Tongue (tissue), 2 donors: ENCODE measurements around the gene AFMID. TPM values are rescaled to one million over a fixed set of nuclear protein-coding genes. Genes with fewer than 3 reads are reported as not detected.

Experiments used
- DNase-seq: peaks from one replicate; pipeline ENCODE4 v3.0.0-alpha.2; 2015
- total RNA-seq: library from RNA; depleted of rRNA; stranded (reverse); fragments of >200 nt; gene quantifications from one replicate; pipeline ENCODE4 v1.2.3, GENCODE V29; 2014

The AFMID gene
- total RNA-seq, 1 donor from 2014 or later, result 16.6 TPM

DNA sequence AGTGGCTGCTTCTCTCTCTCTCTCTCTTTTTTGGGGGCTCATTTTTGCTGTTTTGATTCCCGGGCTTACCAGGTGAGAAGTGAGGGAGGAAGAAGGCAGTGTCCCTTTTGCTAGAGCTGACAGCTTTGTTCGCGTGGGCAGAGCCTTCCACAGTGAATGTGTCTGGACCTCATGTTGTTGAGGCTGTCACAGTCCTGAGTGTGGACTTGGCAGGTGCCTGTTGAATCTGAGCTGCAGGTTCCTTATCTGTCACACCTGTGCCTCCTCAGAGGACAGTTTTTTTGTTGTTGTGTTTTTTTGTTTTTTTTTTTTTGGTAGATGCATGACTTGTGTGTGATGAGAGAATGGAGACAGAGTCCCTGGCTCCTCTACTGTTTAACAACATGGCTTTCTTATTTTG, 36.6 kb downstream of the AFMID start:
- no peak for DNase-seq

DNA sequence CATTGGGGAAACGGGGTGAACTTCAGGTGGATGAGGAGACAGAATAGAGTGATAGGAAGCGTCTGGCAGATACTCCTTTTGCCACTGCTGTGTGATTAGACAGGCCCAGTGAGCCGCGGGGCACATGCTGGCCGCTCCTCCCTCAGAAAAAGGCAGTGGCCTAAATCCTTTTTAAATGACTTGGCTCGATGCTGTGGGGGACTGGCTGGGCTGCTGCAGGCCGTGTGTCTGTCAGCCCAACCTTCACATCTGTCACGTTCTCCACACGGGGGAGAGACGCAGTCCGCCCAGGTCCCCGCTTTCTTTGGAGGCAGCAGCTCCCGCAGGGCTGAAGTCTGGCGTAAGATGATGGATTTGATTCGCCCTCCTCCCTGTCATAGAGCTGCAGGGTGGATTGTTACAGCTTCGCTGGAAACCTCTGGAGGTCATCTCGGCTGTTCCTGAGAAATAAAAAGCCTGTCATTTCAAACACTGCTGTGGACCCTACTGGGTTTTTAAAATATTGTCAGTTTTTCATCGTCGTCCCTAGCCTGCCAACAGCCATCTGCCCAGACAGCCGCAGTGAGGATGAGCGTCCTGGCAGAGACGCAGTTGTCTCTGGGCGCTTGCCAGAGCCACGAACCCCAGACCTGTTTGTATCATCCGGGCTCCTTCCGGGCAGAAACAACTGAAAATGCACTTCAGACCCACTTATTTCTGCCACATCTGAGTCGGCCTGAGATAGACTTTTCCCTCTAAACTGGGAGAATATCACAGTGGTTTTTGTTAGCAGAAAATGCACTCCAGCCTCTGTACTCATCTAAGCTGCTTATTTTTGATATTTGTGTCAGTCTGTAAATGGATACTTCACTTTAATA, 37.3 kb downstream of the AFMID start:
- peak; percentile 55 for DNase-seq

DNA sequence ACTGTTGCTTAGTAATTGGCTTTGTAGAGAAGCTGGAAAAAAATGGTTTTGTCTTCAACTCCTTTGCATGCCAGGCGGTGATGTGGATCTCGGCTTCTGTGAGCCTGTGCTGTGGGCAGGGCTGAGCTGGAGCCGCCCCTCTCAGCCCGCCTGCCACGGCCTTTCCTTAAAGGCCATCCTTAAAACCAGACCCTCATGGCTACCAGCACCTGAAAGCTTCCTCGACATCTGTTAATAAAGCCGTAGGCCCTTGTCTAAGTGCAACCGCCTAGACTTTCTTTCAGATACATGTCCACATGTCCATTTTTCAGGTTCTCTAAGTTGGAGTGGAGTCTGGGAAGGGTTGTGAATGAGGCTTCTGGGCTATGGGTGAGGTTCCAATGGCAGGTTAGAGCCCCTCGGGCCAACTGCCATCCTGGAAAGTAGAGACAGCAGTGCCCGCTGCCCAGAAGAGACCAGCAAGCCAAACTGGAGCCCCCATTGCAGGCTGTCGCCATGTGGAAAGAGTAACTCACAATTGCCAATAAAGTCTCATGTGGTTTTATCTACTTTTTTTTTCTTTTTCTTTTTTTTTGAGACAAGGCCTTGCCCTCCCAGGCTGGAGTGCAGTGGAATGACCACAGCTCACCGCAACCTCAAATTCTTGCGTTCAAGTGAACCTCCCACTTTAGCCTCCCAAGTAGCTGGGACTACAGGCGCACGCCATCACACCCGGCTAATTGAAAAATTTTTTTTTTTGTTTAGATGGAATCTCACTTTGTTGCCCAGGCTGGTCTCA, 38.1 kb downstream of the AFMID start:
- no peak for DNase-seq

DNA sequence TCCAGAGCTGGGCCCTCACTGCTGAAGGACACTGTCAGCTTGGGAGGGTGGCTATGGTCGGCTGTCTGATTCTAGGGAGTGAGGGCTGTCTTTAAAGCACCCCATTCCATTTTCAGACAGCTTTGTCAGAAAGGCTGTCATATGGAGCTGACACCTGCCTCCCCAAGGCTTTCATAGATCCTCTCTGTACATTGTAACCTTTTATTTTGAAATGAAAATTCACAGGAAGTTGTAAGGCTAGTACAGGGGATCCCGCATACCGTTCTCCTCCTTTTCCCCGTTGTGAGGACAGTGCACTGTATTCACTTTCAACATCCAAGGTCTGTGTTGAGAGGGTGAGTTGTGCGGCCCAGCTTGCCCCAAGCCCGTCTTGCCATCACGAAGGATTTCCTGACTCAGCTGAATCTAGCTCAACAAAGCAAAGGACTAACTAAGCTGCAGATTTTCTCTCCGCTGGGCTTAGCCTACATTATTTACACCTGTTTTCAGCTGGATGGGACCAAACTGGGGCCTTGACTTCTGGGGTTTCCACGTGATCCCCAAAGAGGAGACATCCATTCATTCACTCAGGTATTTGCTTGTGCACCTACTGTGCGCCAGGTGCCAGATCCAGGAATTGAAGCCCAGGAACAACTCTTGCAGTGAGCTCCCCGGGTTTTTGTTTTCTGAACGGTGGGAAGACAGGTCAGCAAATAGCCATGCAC, 39.0 kb downstream of the AFMID start:
- DNase-seq, result no peak

DNA sequence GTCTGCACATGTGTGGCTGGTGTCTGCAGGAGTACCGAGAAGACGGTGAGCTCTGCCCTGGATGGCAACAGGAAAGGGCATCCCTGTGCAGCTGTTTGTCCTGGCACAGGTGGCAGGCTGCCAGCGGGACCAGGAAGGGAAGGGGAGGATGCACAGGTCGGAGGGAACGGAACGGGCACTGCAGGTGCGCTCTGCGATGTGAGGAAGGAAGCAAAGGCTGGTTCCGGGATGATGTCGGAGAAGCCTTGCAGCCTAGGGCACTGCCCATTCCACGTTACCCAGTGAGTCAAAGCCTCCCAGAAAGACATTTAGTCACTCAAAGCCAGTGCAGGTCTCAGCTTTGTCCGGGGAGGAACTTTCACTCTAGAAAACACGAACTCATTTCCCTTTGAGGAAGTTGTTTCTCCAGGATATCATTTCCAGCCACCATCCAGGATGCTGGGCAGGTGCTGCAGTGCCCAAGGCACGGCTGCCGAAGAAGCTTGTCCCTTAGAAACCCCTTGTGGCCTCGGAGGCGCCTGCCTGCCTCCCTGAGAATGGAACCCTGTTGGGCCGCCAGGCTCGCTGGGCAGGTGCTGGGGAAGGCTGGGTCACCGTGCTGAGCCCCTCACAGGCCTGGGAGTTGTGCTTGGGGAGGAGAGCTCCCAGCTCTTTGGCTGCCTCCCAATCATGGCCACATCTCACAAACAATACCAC, 39.7 kb downstream of the AFMID start:
- DNase-seq, result no peak

DNA sequence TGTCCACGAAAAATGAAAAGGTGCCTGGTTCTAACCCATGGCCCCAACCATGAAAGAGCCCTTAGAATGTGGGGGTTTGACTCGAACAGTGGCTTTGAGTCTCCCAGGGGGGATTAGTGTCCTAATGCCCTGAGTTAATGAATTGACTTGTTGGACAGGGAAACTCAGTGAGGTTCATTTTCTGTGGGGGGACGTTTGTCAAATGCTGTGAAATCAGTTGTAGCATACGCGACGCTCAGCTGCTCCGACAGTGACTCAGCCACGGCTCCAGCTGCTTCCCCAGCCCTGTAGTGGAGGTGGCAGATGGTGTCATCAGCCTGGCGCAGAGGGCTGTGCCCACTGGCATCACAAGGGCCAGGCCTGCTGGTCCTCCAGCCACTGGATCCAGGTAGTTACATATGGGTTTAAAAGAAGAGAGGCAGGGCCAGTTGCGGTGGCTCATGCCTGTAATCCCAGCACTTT, 40.3 kb downstream of the AFMID start:
- peak; percentile 78 for DNase-seq

DNA sequence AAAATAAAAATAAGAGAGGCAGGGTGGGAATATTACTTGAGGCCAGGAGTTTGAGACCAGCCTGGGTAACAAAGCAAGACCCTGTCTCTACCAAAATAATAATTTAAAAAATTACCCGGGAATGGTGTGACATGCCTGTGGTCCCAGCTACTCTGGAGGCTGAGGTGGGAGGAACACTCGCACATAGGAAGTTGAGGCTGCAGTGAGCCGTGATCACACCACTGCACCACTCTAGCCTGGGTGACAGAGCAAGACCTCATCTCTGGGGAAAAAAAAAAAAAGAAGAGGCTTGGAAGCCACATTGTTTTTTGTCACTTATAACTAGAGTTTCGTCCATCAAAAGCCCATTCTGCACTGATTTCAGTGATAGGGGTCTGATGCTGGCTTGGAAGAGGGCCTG, 41.0 kb downstream of the AFMID start:
- DNase-seq, result no peak

DNA sequence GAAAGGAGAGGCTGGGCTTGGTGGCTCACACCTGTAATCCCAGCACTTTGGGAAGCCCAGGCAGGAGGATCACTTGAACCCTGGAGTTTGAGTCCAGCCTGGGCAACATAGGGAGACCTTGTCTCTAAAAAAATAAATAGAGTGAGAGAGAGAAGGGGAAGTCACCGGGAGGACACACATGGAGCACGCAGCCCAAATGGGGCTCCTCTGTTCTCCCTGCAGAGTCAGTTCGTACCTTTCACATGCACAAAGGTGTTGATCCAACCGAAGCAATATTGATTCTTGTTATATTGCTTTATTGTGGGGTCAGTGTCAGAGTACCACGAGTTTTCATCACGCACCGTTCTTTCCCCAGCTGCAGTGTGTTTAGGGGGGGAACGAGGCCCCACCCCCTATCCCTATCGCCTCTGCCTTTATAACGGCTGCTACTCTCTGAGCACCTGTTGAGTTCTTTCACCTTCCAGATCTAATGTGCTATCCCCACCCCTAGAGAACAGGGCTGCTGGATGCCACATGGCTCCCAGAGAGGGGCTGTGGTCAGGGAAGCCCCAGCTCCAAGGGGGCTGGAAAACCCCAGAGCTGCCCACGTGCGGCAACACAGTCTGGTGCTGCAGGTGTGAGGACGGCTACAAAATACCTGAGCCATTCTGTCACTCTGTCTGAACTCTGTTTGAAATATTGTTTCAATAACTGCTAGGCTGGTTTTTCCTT, 43.2 kb downstream of the AFMID start:
- no peak for DNase-seq

DNA sequence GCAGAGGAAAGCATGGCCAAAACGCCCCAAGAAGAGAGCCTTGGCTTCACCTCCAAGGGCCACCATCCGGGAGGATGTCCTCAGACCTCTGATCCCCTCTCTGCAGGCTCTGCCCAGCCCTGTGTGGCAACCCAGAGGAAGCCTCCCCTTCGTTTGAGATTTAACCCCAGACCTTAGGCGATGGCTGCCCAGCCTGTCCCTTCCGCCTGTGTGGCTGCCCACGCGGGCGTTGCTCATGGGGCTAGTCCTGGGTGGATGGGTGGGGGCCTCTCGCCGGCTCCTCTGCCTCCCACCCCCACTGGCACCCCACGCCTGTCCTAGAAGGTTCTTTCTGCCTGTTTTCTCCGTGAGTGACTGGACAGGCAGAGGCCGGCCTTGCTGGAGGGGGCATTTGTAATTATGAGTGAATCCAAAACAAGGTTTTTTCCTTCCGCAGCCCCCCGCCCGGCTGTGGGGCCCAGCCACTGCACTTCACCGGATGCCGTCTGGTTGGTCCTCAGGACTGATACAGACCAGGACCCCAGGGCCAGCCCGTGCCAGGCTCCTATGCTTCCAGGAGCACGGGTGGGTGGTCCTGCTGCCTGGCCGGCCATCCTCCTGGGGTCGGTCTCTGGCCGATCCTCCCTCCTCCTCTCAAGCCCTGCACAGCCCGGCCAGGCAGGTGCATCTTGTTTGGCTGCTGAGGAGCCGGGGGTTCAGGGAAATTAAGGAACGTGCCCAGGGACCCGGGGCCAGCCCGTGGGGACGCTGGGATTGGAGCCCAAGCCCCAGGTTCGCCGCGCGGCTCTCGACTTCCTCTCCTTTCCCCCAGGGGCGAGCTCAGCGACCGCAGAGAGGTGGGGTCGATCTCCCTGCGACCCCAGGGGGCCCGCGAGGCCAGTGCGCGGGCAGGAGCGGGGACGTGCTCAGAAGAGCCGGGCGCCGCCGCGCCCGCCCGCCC, 44.1 kb downstream of the AFMID start, which contains the start of gene TMEM235:
TSS of gene TMEM235 (plus strand) at position 636 of the 940 bp plus-strand sequence. CDS start 393 bp downstream, outside the sequence.
- DNase-seq, result no peak

DNA sequence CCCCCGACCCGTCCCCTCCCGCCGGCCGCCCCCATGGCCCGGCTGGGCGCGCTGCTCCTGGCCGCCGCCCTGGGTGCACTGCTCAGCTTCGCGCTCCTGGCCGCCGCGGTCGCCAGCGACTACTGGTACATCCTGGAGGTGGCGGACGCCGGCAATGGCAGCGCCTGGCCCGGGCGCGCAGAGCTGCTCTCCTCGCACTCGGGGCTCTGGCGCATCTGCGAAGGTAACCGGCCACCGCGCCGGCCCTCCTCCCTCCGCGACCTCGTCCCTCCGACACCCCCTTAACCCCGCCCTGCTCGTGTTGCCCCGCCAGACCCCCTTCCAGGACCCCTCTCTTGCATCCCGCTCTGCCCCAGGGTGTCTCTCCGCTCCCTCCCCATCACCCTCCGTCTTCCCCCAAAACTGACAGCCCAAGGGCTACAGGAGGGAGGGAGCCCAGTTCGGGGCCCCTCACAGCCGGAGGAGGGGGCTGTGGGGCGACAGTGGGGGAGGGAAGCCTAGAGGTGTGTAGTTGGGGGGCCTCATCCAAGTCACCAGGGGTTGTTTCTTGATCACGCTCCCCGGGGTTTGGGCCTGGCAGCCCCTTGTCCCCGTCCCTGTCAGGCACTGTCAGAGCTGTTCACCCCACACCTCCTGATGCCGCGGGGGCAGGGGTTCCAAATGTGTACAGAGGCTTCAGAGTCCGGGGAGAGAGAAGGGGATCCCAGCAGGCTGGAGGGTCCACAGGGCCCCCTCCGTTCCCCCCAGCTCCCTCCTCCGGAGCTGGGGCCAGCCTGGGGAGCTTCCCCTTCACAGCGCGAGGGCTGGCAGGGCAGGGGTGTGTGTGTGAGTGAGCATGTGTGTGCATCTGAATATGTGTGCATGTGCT, 45.1 kb downstream of the AFMID start:
- no peak for DNase-seq

DNA sequence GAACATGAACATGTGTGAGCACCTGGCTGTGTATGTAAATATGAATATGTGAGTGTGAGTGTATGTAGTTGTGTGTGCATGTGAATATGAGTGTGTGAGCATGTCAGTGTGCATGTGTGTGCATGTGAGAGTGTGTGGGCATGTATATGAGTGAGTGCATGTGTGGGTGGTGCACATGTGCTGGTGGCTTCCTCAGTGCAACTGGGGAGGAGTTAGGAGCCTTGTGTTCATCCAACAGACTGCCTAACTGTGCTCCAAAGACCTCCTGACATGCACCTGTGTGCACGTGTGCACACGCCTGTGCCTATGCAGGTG, 45.7 kb downstream of the AFMID start:
- DNase-seq, result no peak

DNA sequence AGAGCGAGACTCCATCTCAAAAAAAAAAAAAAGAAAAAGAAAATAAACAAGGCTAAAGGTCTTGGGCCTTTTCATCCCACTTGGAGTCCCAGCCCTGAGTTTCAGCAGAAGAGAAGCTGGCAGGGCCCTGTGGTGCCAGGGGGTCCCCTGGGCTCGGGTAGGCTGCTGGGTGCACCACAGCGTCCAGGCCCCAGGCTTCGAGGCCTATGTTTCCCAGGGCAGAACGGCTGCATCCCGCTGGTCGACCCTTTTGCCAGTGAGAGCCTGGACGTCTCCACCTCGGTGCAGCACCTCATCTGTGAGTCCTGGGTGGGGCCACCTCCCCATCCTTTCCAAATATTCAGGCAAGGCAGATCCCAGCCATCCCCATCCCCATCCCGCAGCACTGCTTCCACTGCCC, 46.5 kb downstream of the AFMID start:
- DNase-seq, result no peak

DNA sequence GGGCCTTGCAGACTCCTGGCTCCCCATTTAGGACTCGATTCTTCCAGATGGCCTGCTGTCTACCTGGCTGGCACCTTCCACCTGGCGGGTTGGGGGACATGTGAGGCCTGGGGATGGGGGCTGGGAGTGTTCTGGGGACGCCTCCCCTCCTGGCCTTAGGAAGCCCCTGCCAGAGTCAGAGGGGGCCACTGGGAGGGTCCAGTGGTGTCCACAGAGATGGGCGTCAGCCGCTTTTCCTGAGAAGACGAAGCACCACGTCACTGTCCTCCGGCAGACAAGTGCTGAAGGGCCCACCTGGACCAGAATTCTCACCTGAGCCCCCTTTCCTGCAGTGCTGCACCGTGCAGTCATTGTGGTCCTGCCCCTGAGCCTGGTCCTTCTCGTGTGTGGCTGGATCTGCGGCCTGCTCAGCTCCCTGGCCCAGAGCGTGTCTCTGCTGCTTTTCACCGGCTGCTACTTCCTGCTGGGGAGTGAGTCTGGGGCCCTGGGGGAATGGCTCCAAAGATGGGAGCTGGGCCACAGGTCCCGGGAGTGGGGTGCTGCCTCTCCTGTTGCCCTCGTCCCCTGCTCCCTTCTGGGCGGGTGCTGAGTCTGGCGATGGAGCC, 47.2 kb downstream of the AFMID start:
- no peak for DNase-seq

DNA sequence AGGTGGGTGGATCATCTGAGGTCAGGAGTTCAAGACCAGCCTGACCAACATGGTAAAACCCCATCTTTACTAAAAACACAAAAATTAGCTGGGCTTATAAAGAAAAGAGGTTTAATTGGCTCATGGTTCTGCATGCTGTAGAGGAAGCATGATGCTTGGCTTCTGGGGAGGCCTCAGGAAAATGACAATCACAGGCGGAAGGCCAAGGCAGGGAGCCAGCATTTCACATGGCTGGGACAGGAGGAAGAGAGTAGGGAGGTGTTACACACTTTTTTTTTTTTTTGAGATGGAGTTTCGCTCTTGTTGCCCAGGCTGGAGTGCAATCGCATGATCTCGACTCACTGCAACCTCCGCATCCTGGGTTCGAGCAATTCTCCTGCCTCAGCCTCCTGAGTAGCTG, 47.9 kb downstream of the AFMID start:
- peak; percentile 82 for DNase-seq

DNA sequence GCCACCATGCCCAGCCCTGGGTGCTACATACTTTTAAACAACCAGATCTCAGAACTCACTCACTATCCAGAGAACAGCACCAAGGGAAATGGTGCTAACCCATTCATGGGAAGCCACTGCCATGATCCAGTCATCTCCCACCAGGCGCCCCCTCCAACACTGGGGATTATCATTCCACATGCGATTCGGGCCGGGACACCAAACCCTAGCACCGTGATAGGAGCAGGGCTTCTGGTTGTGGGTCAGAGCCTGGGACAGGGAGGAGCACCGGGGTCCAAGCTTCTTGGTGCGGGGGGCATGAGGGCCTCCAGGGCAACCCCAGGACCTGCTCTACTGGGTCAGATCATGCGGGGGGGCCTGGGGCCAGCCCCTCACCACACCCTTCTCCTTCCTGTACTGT, 48.7 kb downstream of the AFMID start:
- no peak for DNase-seq

DNA sequence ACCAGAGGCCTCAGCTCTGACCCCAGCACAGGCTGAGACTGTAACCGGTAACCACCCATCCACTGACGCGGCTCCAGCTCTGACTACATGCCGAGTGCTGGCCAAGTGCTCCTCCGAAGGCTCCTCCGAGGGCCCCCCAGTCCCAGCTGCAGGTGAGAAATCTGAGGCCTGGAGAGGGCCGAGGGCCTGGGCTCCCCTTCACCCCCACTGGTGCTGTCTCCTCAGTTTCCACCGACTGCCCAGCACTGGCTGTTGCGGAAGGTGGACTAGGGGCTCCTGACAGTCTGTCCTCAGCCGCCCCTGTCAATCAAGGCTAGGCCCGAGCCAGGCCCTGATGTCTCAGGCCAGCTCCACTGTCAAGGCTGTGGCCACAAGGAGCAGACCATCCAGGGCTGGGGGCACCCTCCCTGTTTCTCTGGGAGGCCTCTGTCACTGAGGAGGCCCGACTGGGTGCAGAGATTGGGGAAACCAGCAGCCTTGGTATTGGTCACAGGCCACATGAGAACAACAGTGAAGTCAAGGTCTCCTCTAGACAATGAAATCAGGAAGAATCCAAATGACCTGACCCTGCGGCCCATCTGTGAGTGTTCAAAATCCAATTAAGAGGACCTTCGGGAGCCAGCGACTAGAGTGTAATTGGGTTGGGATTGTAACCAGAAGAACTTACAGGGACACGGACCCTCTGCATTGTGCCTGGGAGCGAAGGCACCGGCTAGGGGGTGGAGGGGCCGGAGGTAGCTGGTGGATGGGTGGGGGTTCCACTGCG, 49.4 kb downstream of the AFMID start:
- no peak for DNase-seq

DNA sequence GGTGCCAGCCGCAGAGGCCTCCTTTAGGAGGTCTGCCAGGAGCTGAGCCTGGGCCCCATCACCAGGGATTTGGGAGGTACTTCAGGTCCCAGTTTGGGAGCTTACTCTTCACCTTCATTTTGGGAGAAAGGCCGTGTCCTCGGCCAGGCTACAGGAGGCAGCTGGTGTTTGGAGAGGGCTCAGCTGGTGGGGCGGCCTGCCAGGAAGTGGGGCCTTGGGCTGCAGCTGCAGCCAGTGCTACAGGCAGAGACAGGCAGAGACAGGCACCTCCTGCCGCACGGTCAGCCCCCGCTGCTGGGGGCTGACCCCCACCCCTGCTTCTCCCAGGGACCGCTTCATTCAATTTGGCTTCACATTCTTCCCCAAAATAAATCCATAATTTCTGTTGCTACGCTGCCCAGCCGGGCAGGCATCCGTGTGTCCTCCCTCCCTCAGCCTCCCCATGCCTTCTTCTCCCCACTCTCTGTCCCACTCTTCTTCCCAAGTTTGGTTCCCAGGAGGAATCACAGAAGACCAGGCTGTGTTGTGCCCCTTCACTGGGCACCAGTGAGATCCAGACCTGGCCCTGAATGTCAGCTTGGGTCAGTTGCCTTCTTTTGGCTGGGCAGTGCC, 50.3 kb downstream of the AFMID start:
- peak; percentile 92 for DNase-seq
